ENCODE measurements around the gene DPH3.

DPH3 gene

DNA sequence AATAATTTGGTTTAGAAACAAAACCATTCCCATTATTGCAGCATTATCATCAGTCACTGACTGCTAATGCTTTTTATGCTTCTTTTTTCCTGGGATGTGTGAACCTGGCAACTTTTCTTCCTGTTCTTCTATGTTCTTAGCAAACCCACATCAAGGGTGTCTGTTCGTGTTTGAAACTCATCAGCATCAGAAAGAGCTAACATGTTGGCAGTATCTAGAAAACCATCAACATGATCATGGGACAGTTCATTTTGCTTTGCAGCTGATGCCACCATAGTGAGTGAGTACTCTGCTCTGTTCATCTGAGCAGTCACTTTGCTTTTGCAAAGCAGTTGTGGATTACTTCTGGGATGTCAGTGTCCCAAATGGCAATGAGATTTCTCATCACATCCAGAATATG is 5.9 kb downstream of the DPH3 start:
- Histone ChIP-seq H3K4me2 (ENCODE audit: low read depth, low read length, poor library complexity, severe bottlenecking) (no peak overlapping the region), H3K9me2 (replicated peaks; ENCODE audit: insufficient read depth, low read length) (no peaks in the 10 kb centered on the region), H3K9me3 (ENCODE audit: insufficient read depth, low read length) (no peaks in the 10 kb centered on the region), H3K4me3 (ENCODE audit: insufficient read depth, low read length, poor library complexity, severe bottlenecking) (no peak overlapping the region), H3K27me3 (ENCODE audit: low read length) (no peaks in the 10 kb centered on the region), H4K20me1 (ENCODE audit: low read depth, low read length) (no peaks in the 10 kb centered on the region), H3F3A (ENCODE audit: insufficient read depth) (no peaks in the 10 kb centered on the region), H3K27ac (ENCODE audit: low read depth, low read length) (no peak overlapping the region), H3K36me3 (ENCODE audit: low read length) (no peaks in the 10 kb centered on the region), H2AFZ (ENCODE audit: low read depth, low read length, severe bottlenecking) (no peak overlapping the region), H3K79me2 (ENCODE audit: insufficient read depth, low read length) (peaks cover 11% of the 10 kb centered on the region), H3K9ac (ENCODE audit: low read length) (no peak overlapping the region)
- TF ChIP-seq, protein P1, sequence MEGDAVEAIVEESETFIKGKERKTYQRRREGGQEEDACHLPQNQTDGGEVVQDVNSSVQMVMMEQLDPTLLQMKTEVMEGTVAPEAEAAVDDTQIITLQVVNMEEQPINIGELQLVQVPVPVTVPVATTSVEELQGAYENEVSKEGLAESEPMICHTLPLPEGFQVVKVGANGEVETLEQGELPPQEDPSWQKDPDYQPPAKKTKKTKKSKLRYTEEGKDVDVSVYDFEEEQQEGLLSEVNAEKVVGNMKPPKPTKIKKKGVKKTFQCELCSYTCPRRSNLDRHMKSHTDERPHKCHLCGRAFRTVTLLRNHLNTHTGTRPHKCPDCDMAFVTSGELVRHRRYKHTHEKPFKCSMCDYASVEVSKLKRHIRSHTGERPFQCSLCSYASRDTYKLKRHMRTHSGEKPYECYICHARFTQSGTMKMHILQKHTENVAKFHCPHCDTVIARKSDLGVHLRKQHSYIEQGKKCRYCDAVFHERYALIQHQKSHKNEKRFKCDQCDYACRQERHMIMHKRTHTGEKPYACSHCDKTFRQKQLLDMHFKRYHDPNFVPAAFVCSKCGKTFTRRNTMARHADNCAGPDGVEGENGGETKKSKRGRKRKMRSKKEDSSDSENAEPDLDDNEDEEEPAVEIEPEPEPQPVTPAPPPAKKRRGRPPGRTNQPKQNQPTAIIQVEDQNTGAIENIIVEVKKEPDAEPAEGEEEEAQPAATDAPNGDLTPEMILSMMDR (IDR thresholded peaks at IDR 0.05; ENCODE audit: insufficient read depth, low read length, poor library complexity, severe bottlenecking), result no peak
- no peak for TF ChIP-seq EZH2phosphoT487 (conservative IDR thresholded peaks at IDR 0.05; ENCODE audit: low read length)

DNA sequence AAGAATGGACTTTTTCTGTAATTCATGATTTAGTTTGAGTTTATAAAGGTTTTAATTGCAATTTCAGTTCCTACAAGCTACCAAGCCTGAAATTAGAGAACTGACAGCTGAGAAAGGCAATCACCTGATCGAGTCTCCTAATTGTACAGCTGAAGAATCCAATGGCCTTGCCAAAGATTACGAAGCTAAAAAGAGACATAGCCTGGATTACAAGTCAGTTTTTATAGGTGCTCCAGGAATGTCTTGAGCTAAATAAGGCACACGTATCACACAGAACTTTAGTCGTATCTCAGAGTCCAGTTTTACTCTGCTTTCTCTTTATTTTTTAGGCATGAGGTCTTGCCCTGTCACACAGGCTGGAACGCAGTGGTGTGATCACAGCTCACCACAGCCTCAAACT is 6.6 kb downstream of the DPH3 start:
- H2AFZ ChIP-seq (ENCODE audit: low read depth, low read length, severe bottlenecking), result no peak overlapping the region
- no peak overlapping the region for H3K27ac ChIP-seq (ENCODE audit: low read depth, low read length)
- no peak overlapping the region for H3K4me2 ChIP-seq (ENCODE audit: low read depth, low read length, poor library complexity, severe bottlenecking)
- no peaks in the 10 kb centered on the region for H4K20me1 ChIP-seq (ENCODE audit: low read depth, low read length)
- H3F3A ChIP-seq (ENCODE audit: insufficient read depth), result no peaks in the 10 kb centered on the region
- H3K9me3 ChIP-seq (ENCODE audit: insufficient read depth, low read length), result no peaks in the 10 kb centered on the region
- no peak for TF ChIP-seq EZH2phosphoT487 (conservative IDR thresholded peaks at IDR 0.05; ENCODE audit: low read length)
- TF ChIP-seq, protein P1 (IDR thresholded peaks at IDR 0.05; ENCODE audit: insufficient read depth, low read length, poor library complexity, severe bottlenecking), result no peak
- H3K79me2 ChIP-seq (ENCODE audit: insufficient read depth, low read length), result peaks cover 8% of the 10 kb centered on the region; the same call in 1 of the 2 replicates
- H3K27me3 ChIP-seq (ENCODE audit: low read length), result no peaks in the 10 kb centered on the region
- H3K9ac ChIP-seq (ENCODE audit: low read length), result no peak overlapping the region
- H3K4me3 ChIP-seq (ENCODE audit: insufficient read depth, low read length, poor library complexity, severe bottlenecking), result no peak overlapping the region
- H3K9me2 ChIP-seq (replicated peaks; ENCODE audit: insufficient read depth, low read length), result no peaks in the 10 kb centered on the region
- H3K36me3 ChIP-seq (ENCODE audit: low read length), result no peaks in the 10 kb centered on the region

DNA sequence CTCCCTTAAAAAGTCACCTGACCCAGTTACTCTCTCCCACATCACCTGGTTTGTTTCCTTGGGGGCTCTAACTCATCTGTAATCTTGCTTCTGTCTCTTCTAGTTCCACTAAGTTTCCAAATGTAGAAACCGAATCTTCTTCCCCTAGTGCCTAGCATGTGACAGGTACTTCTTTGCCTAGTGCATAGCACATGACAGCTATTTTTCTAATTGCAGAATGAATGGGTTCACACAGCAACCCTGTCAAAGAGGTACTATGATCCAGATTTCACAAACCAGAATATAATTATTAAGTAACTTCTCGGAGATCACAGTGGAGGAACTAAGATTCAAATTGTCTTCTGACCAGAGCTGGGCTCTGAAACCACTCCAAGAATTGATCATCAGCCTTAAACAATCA is 7.4 kb downstream of the DPH3 start:
- no peaks in the 10 kb centered on the region for H3K79me2 ChIP-seq (ENCODE audit: insufficient read depth, low read length)
- no peak overlapping the region for H3K27ac ChIP-seq (ENCODE audit: low read depth, low read length)
- no peaks in the 10 kb centered on the region for H4K20me1 ChIP-seq (ENCODE audit: low read depth, low read length)
- no peak for TF ChIP-seq EZH2phosphoT487 (conservative IDR thresholded peaks at IDR 0.05; ENCODE audit: low read length)
- TF ChIP-seq, protein P1 (IDR thresholded peaks at IDR 0.05; ENCODE audit: insufficient read depth, low read length, poor library complexity, severe bottlenecking), result no peak
- H3K27me3 ChIP-seq (ENCODE audit: low read length), result no peaks in the 10 kb centered on the region
- no peaks in the 10 kb centered on the region for H3F3A ChIP-seq (ENCODE audit: insufficient read depth)
- no peak overlapping the region for H3K4me2 ChIP-seq (ENCODE audit: low read depth, low read length, poor library complexity, severe bottlenecking)
- no peak overlapping the region for H2AFZ ChIP-seq (ENCODE audit: low read depth, low read length, severe bottlenecking)
- no peaks in the 10 kb centered on the region for H3K9me2 ChIP-seq (replicated peaks; ENCODE audit: insufficient read depth, low read length)
- no peak overlapping the region for H3K4me3 ChIP-seq (ENCODE audit: insufficient read depth, low read length, poor library complexity, severe bottlenecking)
- no peak overlapping the region for H3K9ac ChIP-seq (ENCODE audit: low read length)
- H3K36me3 ChIP-seq (ENCODE audit: low read length), result no peaks in the 10 kb centered on the region
- no peaks in the 10 kb centered on the region for H3K9me3 ChIP-seq (ENCODE audit: insufficient read depth, low read length)
